ENCODE results near the gene SGPL1.

Gene SGPL1

GRCh38 chr10:70903262-70903921 is 87.6 kb downstream of the SGPL1 start:
- no peak overlapping the region for H3K4me3 ChIP-seq (ENCODE audit: low read depth, low read length)
- peak; percentile 97 for TF ChIP-seq CTCF (IDR thresholded peaks at IDR 0.05; ENCODE audit: low read depth, low read length)

- no peak overlapping the region for H3K4me3 ChIP-seq (ENCODE audit: low read depth, low read length)
- TF ChIP-seq CTCF (IDR thresholded peaks at IDR 0.05; ENCODE audit: low read depth, low read length): no peak
Measured at GRCh38 chr10:70905071-70906021, 89.6 kb downstream of the SGPL1 start.

GRCh38 chr10:70906031-70906783 is 90.5 kb downstream of the SGPL1 start:
- no peak for TF ChIP-seq CTCF (IDR thresholded peaks at IDR 0.05; ENCODE audit: low read depth, low read length)
- H3K4me3 ChIP-seq (ENCODE audit: low read depth, low read length): no peak overlapping the region

GRCh38 chr10:70906953-70907636 is 91.3 kb downstream of the SGPL1 start:
- TF ChIP-seq CTCF (IDR thresholded peaks at IDR 0.05; ENCODE audit: low read depth, low read length): no peak
- no peak overlapping the region for H3K4me3 ChIP-seq (ENCODE audit: low read depth, low read length)

GRCh38 chr10:70907637-70908405 is 92.1 kb downstream of the SGPL1 start:
- no peak for TF ChIP-seq CTCF (IDR thresholded peaks at IDR 0.05; ENCODE audit: low read depth, low read length)
- H3K4me3 ChIP-seq (ENCODE audit: low read depth, low read length): no peak overlapping the region

All from WI38 (cell line).